H54 (cell line): Measurements from ENCODE around the gene MED13L.
A peak's percentile ranks its signal among the peaks of the same experiment; 100 is the strongest.

Experiments used
- DNase-seq: peaks from one replicate; pipeline ENCODE4 v3.0.0; 2011; ENCODE audit warnings: low spot score, mixed read lengths; ENCODE audit not compliant: insufficient read length
- FAIRE-seq: peaks from 3 replicates; lab custom pipeline; 2011; peaks lifted over from hg19 to GRCh38; lab: Jason Lieb, UNC
- POLR2A ChIP-seq: IDR thresholded peaks from 2 replicates; pipeline ENCODE4 v1.6.1; 2011; ENCODE audit warnings: low read depth, mild to moderate bottlenecking, low read length

MED13L gene

DNA sequence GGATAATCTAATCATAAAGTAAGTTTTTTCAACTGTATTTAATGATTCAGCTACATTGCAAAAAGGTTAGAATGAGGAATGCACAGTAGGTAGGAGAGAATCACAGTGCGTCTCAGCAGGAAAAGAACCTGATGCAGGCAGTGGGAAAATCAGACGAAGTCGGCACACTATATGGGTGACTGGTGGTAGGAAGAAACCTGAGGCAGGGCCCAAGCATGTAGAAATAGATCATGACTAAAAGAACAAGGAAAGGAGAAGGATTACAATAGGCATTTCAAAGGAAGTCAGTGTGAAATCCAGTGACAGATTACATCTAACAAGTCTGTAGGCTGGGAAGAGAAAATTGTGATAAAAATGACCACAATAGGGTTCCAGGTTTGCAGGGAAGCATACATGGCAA, 267.0 kb downstream of the MED13L start:
- no peak for TF ChIP-seq POLR2A
- no peak for FAIRE-seq
- no peak for DNase-seq

DNA sequence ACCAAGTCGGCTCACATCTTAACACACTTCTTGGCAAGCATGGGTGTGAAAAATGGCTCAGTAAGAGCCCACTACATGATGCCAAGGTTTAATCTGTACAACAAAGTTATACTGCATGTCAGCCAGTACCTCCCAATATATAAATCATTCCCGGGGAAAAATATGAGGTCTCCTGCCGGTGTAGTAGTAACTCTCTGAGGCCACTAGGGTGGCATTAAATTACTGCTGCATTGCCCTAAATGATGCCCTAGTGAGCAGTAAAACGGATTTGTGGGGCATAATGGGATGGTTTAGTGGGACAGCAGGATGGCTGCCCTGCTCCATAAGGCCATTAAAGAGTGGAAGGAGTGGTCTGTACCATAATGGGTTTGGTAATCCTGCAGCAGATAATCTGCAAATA, 267.7 kb downstream of the MED13L start:
- DNase-seq (no peak), FAIRE-seq (no peak)
- no peak for TF ChIP-seq POLR2A

DNA sequence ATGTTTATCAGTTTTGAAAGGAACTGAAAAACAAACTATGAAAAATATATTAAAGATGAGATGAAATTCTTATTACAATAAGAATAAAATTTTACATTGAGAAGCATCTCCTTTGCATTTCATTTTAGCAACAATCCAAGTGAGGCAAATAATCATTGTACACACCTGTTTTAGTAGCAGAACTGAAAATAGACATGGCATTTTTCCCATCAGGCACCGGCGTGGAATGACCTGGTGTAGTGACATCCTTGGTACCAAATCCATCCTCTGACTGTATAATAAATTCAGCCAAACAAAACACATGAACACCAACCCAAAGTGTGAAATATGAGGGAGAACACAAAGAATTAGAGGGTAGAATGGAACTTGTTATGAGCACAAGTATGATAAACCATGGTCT, 271.4 kb downstream of the MED13L start:
- TF ChIP-seq POLR2A, result no peak
- DNase-seq, result no peak
- FAIRE-seq, result peak; percentile 27

DNA sequence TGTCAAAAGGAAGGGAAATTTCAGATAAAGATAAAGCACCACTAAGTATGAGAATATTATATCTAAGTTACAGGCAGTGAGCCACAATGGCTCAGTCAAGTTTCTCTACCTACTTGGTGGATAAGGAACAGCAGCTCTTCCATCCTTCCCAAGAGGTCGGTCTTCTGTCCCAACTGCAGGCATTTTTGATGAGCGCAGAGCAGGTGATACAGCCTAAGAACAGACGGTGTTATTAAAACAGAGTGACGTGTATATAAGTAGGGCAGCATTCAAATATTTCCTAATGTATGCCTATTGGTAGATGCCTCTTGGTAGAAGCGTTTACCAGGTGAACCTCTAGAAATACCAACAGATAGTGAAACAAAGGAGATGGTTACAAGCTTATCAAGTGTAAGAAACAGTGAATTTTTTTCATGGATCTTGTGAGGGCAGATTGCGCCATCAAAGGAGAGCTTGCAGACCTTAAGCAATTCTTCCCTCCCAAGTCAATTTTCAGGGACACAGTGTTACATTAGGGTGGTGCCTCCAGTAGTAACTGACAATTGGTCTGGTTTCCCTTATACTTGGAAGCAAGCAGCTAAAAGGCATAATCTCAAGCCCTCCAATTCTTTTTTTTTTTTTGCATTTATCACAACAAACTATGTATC, 274.5 kb downstream of the MED13L start:
- DNase-seq (no peak), FAIRE-seq (no peak)
- TF ChIP-seq POLR2A, result no peak

DNA sequence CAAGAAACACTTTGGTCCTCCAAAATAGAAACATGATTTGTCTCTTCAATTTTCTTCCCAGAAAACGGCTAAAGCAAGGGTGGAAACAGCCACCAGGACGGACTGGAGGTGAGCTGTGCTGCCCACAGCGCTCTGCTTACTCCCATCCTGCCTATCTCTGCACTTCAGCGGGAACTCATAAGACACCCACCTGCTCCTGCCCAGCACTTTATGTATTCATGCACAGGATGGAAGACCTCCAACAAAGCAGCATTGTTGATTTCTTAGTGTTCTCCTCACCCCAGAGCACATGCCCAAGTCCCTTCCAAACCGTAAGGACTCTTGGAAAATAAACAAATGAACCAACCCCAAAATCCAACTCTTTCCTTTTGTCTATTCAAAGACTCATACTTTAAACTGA, 277.2 kb downstream of the MED13L start:
- no peak for FAIRE-seq
- no peak for TF ChIP-seq POLR2A
- DNase-seq, result no peak

DNA sequence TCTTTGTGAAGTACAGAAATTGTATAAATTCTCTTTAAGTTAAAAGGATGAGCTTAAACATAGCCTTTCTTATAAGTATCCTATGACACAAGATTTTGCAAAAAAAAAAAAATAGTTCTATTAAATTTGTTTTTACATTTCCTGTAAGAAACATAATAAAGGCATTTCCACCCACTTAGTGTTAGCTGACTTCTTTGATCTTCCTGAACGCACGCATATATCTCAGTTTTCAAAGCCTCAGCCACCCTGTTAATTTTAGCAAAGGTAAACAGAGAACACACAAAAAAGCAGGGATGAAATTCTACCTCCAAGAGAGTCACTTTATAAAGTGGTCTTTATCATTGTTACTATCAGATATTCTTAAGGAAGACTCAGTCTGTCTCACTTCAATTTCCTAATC, 277.9 kb downstream of the MED13L start:
- FAIRE-seq (no peak), DNase-seq (no peak)
- TF ChIP-seq POLR2A, result no peak

DNA sequence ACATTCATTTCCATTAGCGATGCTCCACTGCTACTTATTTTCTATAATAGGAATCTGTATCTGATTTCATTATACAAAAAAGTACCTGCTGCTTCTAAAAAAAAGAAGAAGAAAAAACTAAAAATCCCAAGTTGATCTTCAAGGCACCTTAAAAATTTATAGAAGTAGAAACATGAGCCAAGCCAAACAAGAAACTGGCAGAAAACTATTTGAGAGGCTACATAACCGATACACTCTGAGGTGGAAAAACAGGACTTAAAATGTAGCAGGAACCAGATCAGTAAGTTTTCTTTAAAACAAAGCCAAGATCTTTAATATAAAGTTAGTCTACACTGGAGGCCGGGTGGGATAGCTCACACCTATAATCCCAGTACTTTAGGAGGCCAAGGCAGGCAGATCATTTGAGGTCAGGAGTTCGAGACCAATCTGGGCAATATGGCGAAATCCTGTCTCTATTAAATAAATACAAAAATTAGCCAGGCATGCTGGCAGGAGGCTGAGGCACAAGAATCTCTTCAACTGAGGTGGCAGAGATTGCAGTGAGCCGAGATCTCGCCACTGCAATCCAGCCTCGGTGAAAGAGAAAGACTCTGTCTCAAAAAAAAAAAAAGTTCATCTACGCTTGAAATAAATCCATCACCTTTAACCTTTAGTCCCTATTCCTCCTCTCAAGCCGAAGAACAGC, 278.6 kb downstream of the MED13L start:
- DNase-seq, result no peak
- no peak for FAIRE-seq
- TF ChIP-seq POLR2A, result no peak

DNA sequence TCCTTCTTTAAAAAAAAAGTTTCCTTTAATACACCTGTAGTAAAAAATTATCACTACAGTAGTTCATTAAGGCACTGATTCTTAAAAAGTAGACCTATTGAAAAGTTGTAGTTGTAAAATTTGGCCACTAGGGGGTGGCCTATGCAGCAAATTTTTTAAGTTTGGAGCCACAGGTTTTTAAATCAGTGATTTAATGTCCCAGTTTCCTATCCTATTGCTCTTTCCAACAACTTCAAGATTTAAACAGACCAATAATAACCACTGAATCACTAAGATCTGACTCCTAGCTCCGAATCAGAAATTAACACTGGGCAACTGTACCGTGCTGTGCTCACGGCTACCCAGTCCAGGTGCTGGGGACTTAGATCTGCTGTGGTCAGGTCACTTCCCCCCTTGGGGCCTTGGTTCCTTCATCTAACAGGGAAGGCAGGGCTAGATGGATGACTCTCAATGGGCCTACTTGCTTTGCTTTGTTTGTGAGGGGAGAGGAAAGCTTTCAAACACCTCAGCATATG, 279.3 kb downstream of the MED13L start:
- no peak for TF ChIP-seq POLR2A
- DNase-seq, result peak; percentile 12
- FAIRE-seq, result no peak

DNA sequence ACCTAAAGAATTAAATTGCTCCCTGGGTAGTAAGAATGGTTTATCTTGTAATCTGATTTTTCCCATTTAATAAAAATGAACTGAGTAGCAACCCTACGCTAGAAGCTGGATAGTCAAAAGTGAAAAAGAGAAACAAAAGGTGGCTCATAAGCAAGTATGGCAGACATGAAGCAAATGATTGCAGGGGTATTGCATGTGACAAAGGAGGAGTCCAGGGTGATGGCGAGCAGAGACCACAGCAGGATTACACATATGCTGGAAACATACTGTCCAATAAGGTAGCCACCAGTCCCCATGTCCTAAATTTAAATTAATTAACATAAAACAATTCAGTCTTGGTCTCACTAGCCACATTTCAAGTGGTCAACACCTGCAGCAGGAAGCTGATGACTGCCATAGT, 283.8 kb downstream of the MED13L start:
- TF ChIP-seq POLR2A, result no peak
- no peak for FAIRE-seq

DNA sequence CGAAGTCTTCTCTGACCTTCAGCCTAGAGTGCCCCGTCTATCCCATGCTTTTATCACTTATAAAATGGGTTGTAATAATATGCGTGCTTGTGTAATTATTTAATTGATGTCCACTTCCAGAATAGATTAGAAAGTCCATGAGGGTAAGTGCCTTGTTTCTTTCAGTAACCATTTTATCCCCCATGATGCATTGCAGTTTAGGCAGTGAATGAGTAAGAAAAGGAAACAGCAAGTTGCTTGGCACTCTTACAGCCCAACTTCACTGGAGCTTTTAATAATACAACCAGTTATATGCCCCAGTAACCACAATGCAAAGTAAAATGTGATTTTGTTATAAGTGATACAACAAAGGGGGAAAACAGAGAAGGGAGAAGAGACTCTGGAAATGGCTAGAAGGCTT, 287.3 kb downstream of the MED13L start:
- FAIRE-seq, result no peak
- no peak for DNase-seq
- no peak for TF ChIP-seq POLR2A

More for the DNA sequence above, 283.8 kb downstream of the MED13L start:
- no peak for DNase-seq

DNA sequence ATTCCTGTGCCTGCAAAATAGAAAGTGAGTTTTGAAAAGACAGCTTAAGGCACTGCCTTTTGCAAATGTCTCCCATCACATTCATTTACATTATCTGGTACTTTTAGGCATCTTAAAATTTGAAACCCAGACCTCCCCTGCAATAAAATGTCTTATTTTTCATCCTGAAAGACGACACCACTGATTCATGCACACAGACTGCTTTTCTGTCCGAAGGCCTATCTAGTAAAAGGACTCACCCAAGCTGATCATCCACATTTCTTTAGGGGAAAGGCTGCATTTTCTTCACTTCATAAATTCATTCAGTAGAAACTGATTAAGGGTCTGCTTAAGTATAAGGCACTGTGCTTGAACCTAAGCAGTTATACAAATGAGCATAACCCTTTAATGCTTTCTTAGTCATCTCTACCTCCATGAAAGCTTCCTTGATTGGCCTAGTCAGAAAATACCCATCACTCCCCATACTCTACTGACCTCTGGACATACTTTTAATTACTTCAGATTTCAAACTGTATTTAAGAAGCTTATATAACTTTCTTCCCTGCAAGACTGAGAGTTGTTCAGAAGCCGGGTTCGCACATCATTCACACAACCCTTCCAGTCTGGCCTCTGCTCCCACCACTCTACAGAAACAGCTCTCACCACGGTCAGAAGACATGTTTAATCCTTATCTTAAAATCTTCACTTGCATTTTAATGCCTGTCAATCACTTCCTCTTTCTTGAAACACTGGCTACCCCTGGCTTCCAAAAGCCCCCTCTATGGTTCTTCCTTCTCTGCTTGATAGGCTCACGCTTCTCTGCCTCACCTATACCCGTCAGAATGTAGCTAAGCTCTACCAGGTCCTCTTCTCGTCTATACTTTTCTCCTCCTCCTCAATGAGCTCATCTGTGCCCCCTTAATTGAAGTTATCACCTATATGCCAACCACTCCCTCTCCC, 288.6 kb downstream of the MED13L start:
- FAIRE-seq, result no peak
- TF ChIP-seq POLR2A, result no peak
- DNase-seq, result no peak

DNA sequence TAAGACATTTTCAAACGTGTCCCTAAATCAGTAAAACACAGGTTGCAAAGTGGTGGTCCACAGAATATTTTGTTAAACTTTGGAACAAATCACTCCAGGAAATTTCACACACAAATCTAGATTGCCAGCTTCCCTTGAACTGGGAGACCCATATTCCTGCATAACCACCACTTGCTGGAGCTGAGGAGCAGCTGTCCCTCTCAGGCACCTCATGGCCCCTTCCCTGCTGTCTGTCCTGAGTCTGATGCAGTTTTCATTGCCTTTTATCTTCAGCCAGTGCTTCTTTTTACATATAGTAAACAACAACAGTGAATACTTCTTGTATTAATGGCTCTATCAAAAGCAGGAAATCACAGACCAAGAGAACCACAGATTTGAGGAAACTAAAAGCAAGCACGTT, 289.3 kb downstream of the MED13L start:
- FAIRE-seq, result no peak

DNA sequence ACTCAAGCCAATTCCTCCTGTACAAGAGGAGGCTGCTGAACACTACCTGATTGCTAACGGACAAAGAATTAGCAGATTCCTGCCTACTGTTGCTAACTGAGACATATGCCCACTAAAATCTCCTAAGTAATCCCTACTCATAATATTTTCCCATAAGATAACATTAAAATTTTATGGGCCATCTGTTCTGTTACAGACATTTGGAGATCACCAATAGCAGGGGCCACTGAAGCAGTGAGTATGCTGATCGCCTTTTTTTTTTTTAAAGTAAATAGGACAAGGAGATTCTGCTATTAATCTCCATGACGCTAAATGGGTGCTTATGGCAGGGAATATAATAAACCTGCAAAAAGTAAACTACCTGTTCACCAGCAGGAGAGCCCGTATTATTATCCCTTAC, 292.9 kb downstream of the MED13L start:
- FAIRE-seq (no peak), DNase-seq (no peak)
- no peak for TF ChIP-seq POLR2A

More for the DNA sequence above, 289.3 kb downstream of the MED13L start:
- no peak for DNase-seq
- no peak for TF ChIP-seq POLR2A
